ENCODE data around the gene UTY.

GRCh38 chrY:13296176-13296890 lies 183.5 kb downstream of the UTY start:
- TF ChIP-seq POLR2A (IDR thresholded peaks at IDR 0.05; ENCODE audit: low read depth, low read length) (no peak), POLR2AphosphoS5 (IDR thresholded peaks at IDR 0.05; ENCODE audit: low read depth, low read length) (no peak), TAF1 (IDR thresholded peaks at IDR 0.05; ENCODE audit: borderline replicate concordance, low read depth, low read length) (no peak)

Data from GM12892 (cell line).